ENCODE results near the gene GAL3ST1.
"Not testable (repeated sequence)": the region's sequence is repeated elsewhere in the genome, so short reads cannot be mapped to it uniquely, and the experiment has no call there.

The GAL3ST1 gene, protein sequence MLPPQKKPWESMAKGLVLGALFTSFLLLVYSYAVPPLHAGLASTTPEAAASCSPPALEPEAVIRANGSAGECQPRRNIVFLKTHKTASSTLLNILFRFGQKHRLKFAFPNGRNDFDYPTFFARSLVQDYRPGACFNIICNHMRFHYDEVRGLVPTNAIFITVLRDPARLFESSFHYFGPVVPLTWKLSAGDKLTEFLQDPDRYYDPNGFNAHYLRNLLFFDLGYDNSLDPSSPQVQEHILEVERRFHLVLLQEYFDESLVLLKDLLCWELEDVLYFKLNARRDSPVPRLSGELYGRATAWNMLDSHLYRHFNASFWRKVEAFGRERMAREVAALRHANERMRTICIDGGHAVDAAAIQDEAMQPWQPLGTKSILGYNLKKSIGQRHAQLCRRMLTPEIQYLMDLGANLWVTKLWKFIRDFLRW

DNA sequence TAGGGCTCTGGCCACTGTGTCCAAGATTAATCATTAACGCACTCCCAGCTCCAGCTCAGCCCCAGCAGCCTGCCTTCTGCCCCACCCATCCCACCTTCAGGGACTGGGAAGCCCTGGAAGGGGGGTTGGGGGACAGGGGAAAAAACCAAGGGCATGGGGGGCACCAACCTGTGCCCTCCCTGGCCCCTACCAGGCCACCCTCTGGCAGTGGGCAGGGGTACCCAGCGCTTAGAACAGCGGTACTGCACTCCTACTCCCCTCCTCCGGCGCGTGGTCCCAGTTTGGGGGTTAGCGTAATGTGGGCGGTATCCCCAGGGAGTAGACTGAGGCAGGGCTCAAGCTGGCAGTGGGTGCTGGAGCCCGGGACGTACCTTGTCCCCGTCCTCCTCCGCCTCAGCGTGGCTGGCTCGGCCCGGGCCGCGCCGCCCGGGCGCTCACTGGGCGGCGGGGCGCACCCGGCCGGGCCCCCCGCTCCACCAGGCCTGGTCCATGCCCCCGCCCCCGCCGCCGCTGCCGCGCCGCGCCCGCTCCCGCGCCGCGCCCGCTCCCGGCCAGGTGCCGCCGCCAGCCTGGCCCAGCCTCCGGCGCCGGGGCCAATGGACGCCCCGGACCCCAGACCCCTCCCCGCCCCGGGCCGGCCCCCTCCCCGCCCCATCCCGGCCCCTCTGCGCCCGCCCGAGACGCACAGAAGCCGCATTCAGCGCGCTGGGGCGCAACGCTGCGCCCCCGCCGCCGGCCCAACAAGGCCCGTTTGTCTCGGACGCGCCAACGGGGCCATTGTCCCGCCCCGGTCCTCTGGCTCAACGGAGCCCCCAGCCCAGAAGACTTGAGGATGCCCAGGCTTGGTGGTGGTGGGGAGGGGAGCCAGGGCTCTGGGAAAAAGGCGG lies at the start of gene GAL3ST1:
Gene GAL3ST1, minus strand, starts transcription at position 571 of the 887 bp plus-strand sequence. CDS start 17,273 bp downstream, outside the sequence.
- no peak for DNase-seq

DNA sequence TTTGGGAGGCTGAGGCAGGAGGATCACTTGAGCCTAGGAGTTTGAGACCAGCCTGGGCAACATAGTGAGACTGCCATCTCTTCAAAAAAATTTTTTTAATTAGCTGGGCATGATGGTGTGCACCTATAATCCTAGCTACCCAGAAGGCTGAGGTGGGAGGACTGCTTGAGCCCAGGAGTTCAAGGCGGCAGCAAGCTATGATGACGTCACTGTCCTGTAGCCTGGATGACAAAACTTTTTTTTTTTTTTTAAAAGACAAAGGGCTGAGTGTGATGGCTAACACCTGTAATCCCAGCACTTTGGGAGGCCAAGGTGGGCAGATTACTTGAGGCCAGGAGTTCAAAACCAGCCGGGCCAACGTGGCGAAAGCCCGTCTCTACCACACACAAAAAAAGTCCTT lies 45.4 kb upstream of the GAL3ST1 start:
- not testable (repeated sequence) for DNase-seq

DNA sequence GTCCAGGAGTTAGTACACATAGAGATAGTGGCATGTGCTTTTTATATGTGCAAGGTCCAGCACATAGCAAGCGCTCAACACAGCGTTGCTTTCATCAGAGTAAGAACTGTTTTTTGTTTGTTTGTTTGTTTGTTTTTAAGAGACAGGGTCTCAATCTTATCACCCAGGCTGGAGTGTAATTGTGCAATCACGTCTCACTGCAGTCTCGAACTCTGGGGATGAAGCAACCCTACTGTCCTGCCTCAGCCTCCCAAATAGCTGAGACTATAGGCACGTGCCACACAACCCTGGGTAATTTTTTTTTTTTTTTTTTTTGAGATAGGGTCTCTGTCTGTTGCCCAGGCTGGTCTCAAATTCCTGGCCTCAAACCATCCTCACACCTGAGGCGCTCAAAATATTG lies 43.4 kb upstream of the GAL3ST1 start:
- DNase-seq, result no peak

DNA sequence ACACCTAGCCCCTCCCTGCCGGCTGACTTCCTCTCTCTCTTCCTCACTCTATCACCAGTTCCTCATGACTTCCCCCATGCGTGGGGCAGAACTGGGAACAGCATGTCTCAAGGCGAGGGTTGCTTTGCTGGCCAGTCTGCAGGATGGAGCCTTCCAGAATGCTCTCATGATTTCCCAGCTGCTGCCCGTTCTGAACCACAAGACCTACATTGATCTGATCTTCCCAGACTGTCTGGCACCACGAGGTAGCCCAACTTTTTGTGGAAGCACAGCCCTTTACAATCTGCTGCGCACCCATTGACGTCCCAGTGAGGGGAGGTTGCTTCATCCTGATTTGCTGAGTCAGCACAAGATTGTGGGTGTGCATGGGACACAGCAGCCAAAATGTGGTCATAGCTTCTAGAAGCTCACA lies 41.1 kb upstream of the GAL3ST1 start:
- DNase-seq, result no peak

DNA sequence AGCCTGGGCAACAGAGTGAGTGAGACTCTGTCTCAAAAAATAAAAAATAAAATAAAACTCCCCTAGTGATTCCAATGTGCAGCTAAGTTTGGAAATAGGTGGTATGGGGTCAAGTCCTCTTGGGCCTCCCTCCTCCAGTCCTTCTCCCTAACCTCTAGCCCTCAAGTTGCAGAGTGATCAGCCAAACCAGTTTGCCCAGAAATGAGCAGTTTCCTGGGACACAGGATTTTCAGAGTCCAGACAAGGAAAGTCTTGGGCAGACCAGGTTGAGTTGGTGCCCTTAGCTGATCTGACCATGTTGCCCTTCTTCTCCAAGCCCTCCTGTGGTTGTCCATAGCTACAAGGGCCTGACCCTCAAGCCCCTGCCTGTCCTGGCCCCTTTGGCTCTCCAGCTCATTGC lies 40.4 kb upstream of the GAL3ST1 start:
- no peak for DNase-seq

DNA sequence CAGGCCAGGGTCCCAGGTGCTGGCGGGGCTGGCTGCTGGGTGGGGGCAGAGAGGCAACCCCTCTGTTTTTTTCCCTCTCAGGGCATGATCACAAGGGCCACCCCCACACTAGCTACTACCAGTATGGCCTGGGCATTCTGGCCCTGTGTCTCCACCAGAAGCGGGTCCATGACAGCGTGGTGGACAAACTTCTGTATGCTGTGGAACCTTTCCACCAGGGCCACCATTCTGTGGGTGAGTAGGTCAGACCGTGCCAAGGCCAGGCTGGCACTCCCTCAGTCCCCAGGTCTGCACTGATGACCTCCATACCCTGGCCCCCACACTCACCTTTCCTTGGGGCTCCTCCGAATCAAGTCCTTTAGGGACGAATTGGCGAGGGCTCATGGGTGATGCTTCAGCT lies 39.8 kb upstream of the GAL3ST1 start:
- no peak for DNase-seq

DNA sequence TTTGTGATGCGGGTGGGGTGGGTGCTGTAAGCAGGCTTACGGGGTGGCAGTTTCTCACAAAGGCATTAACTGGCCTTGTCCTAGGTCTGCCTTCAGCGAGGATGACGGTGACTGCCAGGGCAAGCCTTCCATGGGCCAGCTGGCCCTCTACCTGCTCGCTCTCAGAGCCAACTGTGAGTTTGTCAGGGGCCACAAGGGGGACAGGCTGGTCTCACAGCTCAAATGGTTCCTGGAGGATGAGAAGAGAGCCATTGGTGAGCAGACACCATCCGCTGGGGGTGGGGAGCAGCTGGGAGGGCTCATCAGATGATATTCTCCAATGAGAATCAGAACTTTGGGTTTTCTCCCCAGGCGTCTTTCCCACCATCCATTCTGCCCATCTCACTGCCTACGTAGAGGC lies 38.3 kb upstream of the GAL3ST1 start:
- DNase-seq, result no peak

DNA sequence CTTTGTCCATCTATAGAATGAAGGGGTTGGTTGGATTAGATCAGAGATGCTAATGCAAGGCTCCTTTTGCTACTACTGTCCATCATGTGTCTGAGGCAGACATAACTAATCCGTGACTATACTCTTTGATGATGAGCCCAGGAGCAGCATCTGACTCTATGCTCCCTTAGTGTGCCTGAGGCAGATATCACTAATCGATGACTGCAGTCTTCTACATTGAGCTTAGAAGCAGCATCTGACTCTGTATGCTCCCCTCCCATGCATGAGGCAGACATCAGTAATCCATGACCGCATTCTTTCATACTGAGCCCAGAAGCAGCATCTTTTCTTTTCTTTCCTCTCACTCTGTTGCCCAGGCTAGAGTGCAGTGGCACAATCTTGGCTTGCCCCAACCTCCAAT lies 36.7 kb upstream of the GAL3ST1 start:
- no peak for DNase-seq

DNA sequence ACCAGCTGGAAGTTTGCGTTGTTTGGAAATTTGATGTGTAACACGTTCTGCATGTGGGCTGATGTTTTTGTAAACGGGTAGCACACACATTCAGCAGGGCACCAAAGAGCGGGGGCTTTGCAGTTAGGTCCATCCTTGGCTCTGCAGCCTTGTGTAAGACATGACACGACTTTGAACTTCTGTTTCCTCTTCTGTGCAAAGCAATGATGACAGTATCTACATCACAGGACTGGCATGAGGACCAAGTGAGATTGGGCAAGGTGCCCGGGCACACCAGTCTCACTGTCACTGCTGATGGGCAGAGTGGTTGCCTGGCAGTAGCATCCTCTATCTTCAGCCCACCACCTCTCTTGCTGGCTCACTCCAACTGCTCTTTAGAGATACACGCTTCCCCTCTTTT lies 35.8 kb upstream of the GAL3ST1 start:
- DNase-seq, result peak; percentile 32

DNA sequence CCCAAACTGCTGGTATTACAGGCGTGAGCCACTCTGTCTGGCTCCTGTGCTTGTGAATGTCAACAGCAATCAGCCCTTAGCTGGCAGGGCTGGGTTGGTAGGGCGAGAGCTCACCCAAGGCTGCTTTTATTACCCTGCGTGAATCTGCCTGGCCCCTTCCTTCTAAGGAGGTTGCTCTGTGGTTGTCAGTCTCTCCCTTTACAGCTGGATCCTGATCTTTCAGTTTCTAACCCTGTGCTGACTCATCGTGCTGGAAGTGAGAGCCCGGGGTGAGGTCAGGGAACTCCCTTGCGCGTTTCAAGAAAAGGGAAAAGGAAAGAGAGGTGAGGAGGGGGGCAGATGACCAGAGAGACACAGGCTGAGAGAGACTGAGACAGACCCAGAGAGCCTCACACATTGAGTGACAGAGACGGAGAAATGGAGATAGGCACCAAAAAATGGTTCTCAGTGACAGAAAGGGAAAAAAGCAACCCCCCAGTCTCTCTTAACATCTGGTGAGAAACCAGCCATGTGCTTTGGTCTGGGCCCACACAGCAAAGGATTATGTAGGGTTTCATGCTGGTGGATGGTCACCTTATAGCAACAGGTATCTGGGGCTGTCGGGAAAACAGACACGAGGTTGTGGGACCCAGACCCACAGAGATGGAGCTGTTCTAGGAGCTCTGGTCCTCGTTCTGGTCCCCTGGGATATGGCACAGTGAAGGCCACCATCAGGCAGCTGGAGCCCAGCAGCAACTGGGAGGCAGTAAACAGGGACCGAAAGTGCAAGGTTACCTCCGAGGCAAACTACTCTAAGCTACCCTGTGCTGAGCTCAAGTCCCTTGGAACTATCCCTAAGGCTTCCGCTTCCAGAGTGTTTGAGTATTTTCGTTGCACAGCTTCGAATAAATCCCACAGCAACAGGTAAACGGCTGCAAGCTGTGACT lies 35.1 kb upstream of the GAL3ST1 start:
- peak; percentile 82 for DNase-seq

DNA sequence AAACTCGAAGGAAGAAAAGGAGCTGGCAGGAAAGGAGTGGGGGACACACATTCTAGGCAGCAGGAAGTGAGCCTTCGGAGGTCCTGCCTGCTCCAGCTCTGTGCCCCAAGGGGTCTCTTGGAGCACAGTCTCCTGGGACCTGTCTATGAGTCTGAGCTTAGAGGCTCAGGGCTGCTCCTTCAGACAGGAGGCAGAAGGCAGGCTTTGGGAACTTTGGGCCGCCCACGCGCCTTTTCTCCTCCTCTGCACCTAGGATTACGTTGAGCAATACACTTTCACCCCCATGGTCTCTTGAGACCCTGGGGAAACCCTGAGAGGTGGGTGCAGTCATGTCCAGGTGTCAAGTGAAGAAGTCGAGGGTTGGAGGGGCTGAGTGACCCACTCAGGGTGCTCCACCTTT lies 33.5 kb upstream of the GAL3ST1 start:
- DNase-seq, result no peak

DNA sequence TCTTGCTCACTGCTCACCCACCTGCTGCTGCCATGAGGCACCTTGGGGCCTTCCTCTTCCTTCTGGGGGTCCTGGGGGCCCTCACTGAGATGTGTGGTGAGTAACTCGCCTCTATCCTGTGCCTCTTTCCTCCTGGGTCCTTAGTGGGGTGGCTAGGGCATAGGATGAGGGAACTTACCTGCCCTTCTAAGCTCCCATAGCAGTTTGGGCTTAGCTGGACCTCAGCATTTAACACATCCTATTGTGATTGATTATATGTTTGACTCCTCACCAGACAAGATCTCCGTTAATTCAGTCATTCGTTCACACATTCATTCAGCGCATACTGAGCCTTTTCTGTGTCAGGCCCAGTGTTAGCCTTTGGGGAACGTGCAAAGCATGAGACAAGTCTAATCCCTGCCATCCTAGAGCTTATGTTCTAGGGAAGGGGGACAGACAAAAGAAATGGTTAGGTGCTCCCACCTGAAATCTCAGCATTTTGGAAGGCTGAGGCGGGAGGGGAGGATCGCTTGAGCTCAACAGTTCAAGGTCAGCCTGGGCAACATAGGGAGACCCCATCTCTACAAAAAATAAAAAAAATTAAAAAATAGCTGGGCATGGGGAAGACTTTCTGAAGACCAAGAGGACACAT lies 33.0 kb upstream of the GAL3ST1 start:
- DNase-seq, result no peak

DNA sequence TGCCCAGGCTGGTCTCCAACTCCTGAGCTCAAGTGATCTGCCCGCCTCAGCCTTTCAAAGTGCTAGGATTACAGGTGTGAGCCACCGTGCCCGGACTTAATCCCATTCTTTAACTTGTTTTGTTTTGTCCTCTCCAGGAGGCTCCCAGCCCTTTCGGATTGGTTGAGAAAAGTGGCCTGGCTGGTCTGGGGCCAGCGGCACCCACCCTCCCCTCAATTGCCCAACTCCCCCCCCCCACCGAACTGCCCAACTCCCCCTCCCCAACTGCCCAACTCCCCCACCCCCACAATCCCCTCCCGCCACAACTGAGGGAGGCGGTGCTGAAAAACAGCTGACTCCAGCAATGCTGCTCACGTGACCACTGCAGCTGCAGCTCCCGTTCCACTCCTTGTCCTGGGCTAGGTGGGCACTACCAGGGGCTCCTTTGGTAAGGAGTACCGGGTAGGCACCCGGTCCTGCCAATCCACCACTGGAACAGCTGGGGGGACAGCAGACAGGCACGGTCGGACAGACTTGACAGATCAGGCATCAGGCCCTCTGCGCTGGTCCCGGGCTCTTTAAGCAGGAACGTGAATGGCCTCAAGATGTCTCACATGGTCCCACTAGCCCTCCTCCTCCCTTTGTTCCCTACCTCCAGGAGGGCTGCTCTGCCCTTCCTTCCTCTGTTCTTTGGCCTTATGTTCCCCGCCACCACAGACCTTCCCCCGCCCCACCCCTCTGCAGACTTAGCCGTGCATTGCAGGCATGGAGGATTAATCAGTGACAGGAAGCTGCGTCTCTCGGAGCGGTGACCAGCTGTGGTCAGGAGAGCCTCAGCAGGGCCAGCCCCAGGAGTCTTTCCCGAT lies 32.2 kb upstream of the GAL3ST1 start, which contains the start of gene TCN2:
Gene TCN2, plus strand, starts transcription at position 720 of the 845 bp plus-strand sequence. CDS start 158 bp downstream, outside the sequence.
- DNase-seq, result peak; percentile 83

DNA sequence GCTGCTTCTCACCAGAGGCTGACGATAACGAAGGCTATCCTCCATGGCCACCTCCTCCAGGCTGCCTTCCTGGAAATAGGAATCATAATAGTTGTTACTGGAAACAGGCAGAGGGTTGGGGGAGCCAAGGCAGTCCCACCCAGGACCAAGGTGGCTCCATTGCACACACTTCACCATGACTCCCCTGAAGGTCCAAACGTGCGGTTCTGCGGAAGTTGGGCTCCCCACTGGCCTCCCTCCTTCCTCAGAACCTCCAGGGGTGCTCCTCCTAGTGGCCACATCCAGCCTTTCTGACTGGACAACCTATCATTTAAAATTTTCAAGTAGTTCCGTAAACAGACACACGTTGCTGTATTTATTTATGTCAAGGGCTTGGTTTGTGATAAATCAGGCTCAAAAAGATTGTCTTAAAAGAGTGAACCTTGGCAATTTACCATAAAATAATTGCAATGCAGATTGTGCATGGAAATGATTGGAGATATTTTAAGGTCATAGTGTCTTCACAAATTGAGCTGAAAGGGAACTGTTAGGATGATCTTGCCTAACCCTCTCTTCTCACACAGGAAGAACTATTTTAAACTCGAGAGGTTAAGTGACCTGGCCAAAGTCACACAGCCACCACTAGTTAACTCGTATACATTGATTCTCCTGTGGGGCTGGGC lies 31.1 kb upstream of the GAL3ST1 start:
- peak; percentile 81 for DNase-seq

DNA sequence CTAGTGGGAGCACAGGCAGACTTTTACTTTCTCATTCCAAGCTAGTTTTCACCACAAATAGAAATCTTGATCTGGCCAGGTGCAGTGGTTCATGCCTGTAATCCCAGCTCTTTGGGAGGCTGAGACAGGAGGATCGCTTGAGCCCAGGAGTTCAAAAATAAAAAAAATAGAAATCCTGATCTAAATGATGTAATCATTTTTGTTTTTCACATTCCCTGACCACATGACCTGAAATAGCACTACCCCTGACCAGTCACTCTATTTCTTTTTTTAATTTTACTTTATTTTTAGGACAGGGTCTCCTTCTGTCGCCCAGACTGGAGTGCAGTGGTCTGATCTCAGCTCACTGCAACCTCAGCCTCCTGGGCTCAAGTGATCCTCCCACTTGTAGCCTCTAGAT lies 30.3 kb upstream of the GAL3ST1 start:
- no peak for DNase-seq

DNA sequence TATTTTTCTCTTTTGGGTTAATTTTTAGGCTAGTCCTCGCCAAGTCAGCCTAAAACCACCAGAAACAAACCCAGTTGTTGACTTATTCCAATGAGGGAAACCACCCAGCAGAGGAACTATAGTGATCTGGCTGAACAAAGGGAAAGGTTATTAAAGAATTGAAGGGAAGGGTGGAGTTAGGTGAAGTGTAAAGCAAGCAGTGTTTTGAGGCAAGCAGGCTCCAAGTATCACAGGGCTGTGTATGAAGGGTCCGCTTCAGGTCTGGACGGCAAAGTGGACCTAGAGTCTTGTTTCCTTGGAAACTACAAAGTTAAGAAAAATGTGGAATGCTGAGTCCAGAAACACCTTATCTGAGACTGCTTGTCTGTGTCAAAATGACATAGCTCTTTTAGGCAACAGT lies 29.3 kb upstream of the GAL3ST1 start:
- DNase-seq, result no peak

DNA sequence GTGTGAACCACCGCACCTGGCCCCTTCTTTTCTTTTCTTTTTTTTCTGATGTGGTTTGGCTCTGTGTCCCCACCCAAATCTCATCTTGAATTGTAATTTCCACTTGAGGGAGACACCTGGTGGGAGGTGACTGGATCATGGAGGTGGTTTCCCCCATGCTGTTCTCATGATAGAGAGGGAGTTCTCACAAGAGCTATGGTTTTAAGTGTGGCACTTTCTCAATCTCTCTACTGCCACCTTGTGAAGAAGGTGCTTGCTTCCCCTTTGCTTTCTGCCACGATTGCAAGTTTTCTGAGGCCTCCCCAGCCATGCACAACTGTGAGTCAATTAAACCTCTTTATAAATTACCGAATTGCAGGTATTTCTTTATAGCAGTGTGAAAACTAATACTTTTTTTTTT lies 27.6 kb upstream of the GAL3ST1 start:
- peak; percentile 78 for DNase-seq

DNA sequence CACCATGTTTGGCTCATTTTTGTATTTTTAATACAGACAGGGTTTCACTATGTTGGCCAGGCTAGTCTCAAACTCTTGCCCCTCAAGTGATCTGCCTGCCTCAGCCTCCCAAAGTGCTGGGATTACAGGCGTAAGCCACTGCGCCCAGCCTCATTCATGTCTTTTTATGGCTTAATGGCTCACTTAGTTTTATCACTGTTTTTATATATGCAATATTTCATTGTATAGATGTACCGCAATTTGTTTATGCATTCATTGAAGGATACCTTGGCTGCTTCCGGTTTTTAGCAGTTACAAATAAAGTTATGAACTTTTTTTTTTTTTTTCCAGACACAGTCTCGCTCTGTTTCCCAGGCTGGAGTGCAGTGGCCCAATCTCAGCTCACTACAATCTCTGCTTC lies 27.0 kb upstream of the GAL3ST1 start:
- no peak for DNase-seq

DNA sequence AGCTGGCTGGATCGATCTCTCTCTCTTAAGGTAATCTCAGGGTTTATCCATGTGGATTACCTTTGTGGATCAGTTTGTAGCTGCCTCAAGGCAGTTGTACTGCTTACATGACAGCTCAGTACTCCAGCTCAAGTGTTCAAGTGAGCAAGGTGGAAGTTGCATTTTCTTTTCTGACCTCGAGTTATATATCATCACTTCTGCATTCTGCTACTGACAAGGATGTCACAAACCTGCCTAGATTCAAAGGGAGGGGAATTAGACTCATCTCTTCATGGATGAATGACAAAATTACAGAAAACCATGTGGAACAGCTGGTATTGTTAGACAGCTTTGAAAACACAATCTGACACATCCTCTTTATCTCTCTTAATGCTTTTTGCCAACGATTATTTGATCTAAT lies 26.5 kb upstream of the GAL3ST1 start:
- no peak for DNase-seq

DNA sequence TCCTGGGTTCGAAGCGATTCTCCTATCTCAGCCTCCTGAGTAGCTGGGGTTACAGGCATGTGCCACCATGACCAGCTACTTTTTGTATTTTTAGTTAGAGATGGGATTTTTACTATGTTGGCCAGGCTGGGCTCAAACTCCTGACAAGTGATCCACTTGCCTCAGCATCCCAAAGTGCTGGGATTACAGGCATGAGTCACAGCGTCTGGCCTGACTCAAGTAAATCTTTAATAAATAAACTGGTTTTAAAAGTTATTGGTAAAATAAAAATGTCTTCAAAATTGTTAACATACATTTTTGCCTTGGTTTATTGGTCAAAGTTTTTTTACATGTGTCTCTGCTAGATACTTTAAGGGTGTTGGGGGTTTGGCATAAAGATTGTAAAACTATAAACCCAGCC lies 24.5 kb upstream of the GAL3ST1 start:
- DNase-seq, result no peak

DNA sequence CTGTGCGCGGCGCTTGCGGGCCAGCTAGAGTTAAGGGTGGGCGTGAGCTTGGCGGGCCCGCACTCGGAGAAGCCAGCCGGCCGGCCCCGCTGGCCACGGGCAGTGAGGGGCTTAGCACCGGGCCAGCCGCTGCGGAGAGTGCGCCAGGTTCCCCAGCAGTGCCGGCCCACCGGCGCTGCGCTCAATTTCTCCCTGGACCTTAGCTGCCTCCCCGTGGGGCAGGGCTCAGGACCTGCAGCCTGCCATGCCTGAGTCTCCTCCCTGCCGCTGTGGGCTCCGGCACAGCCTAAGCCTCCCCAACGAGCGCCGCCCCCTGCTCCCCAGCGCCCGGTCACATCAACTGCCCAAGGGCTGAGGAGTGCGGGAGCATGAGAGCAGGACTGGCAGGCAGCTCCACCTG lies 22.4 kb upstream of the GAL3ST1 start:
- no peak for DNase-seq
